ENCODE measurements around the gene ZNF766.

The ZNF766 gene

GRCh38 chr19:52269338-52270261, at the start of gene ZNF766:
Gene ZNF766, plus strand, starts transcription at chr19:52269587. Its CDS starts 27 bp downstream, at chr19:52269614.
- Histone ChIP-seq H2AFZ (ENCODE audit: low read depth, low read length) (peak within 1 kb of the TSS; percentile 87), H3K4me2 (ENCODE audit: insufficient read depth, low read length) (peak within 1 kb of the TSS; percentile 65), H3K9ac (ENCODE audit: low read depth, low read length) (peak within 1 kb of the TSS; percentile 93), H3K4me1 (ENCODE audit: insufficient read depth, low read length) (peaks cover 42% of the 10 kb centered on the region), H3K9me3 (ENCODE audit: insufficient read depth, low read length, severe bottlenecking) (no peaks in the 10 kb centered on the region), H3K4me3 (ENCODE audit: low read depth in 1 of 2, low read length in 2 of 2) (peak within 1 kb of the TSS; percentile 87 to 94), H3K36me3 (ENCODE audit: insufficient read depth, low read length) (peaks cover 42% of the 10 kb centered on the region), H3K79me2 (ENCODE audit: insufficient read depth, low read length) (peaks cover 56% of the 10 kb centered on the region), H3K27me3 (ENCODE audit: insufficient read depth, low read length, poor library complexity) (no peaks in the 10 kb centered on the region), H3K27ac (ENCODE audit: low read length) (peak within 1 kb of the TSS; percentile 91), H4K20me1 (ENCODE audit: insufficient read depth, low read length) (peaks cover 23% of the 10 kb centered on the region)
- ATAC-seq (ENCODE audit: insufficient read depth, low read depth) (peak; percentile 94), DNase-seq (peak; percentile 98)
- TF ChIP-seq CTCF (IDR thresholded peaks at IDR 0.05; ENCODE audit: borderline replicate concordance, extremely low read depth, low read length, poor library complexity, severe bottlenecking) (no peak), EZH2 (IDR thresholded peaks at IDR 0.05; ENCODE audit: borderline replicate concordance, low read depth, low read length, severe bottlenecking) (no peak)

- ATAC-seq (ENCODE audit: insufficient read depth, low read depth) (no peak), DNase-seq (no peak)
- Histone ChIP-seq H3K79me2 (ENCODE audit: insufficient read depth, low read length) (no peaks in the 10 kb centered on the region), H3K36me3 (ENCODE audit: insufficient read depth, low read length) (peaks cover 99% of the 10 kb centered on the region), H3K4me3 (ENCODE audit: low read depth in 1 of 2, low read length in 2 of 2) (no peak overlapping the region), H4K20me1 (ENCODE audit: insufficient read depth, low read length) (0 out of 2 replicates have a peak, but pooled peaks cover 7% of the 10 kb centered on the region), H3K4me1 (ENCODE audit: insufficient read depth, low read length) (no peaks in the 10 kb centered on the region), H3K27ac (ENCODE audit: low read length) (no peak overlapping the region), H2AFZ (ENCODE audit: low read depth, low read length) (no peak overlapping the region), H3K27me3 (ENCODE audit: insufficient read depth, low read length, poor library complexity) (no peaks in the 10 kb centered on the region), H3K9ac (ENCODE audit: low read depth, low read length) (no peak overlapping the region), H3K4me2 (ENCODE audit: insufficient read depth, low read length) (no peak overlapping the region), H3K9me3 (ENCODE audit: insufficient read depth, low read length, severe bottlenecking) (no peaks in the 10 kb centered on the region)
- TF ChIP-seq EZH2 (IDR thresholded peaks at IDR 0.05; ENCODE audit: borderline replicate concordance, low read depth, low read length, severe bottlenecking) (no peak), CTCF (IDR thresholded peaks at IDR 0.05; ENCODE audit: borderline replicate concordance, extremely low read depth, low read length, poor library complexity, severe bottlenecking) (no peak)
Observed at GRCh38 chr19:52219611-52220010, 49.8 kb upstream of the ZNF766 start.

GRCh38 chr19:52221031-52221430, 48.4 kb upstream of the ZNF766 start:
- no peak for ATAC-seq (ENCODE audit: insufficient read depth, low read depth)
- DNase-seq: no peak
- TF ChIP-seq CTCF (IDR thresholded peaks at IDR 0.05; ENCODE audit: borderline replicate concordance, extremely low read depth, low read length, poor library complexity, severe bottlenecking) (no peak), EZH2 (IDR thresholded peaks at IDR 0.05; ENCODE audit: borderline replicate concordance, low read depth, low read length, severe bottlenecking) (no peak)
- Histone ChIP-seq H3K27me3 (ENCODE audit: insufficient read depth, low read length, poor library complexity) (no peaks in the 10 kb centered on the region), H3K4me3 (ENCODE audit: low read depth in 1 of 2, low read length in 2 of 2) (no peak overlapping the region), H3K9me3 (ENCODE audit: insufficient read depth, low read length, severe bottlenecking) (no peaks in the 10 kb centered on the region), H3K36me3 (ENCODE audit: insufficient read depth, low read length) (peaks cover 99% of the 10 kb centered on the region), H3K79me2 (ENCODE audit: insufficient read depth, low read length) (no peaks in the 10 kb centered on the region), H3K4me2 (ENCODE audit: insufficient read depth, low read length) (no peak overlapping the region), H2AFZ (ENCODE audit: low read depth, low read length) (no peak overlapping the region), H4K20me1 (ENCODE audit: insufficient read depth, low read length) (0 out of 2 replicates have a peak, but pooled peaks cover 7% of the 10 kb centered on the region), H3K4me1 (ENCODE audit: insufficient read depth, low read length) (no peaks in the 10 kb centered on the region), H3K9ac (ENCODE audit: low read depth, low read length) (no peak overlapping the region), H3K27ac (ENCODE audit: low read length) (no peak overlapping the region)
